ENCODE data around the gene PTTG1IP2.
"Not testable (repeated sequence)": the region's sequence is repeated elsewhere in the genome, so short reads cannot be mapped to it uniquely, and the experiment has no call there.

Gene PTTG1IP2

GRCh38 chr7:90469554-90469953 is at the start of gene PTTG1IP2:
Gene PTTG1IP2 (plus strand): TSS chr7:90469639. CDS start chr7:90469787, 148 bp downstream.
- DNase-seq = no peak

- no peak for DNase-seq
These were observed 47.8 kb upstream of the PTTG1IP2 start for GRCh38 chr7:90421651-90422050.

DNA sequence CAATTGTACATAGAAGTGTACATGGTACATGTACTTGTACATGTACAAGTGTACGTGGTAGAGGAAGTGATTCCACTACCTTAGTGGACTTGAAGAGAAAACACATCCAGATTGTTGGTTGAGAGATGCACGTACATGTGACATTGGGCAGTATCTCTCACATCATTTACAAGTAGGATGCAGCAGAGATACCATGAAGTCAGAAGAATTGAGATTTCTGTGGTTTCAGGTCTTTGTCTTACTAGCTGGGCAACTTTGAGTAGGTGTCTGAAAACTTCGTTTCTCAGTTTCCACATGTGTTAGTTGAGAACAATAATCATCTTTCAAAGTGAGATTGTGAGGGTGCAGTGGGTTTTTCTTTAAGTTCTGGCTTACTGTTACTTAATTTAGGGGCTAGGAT is 44.7 kb upstream of the PTTG1IP2 start:
- no peak for DNase-seq

GRCh38 chr7:90425376-90425775 is 44.1 kb upstream of the PTTG1IP2 start:
- DNase-seq = peak; percentile 38

DNA sequence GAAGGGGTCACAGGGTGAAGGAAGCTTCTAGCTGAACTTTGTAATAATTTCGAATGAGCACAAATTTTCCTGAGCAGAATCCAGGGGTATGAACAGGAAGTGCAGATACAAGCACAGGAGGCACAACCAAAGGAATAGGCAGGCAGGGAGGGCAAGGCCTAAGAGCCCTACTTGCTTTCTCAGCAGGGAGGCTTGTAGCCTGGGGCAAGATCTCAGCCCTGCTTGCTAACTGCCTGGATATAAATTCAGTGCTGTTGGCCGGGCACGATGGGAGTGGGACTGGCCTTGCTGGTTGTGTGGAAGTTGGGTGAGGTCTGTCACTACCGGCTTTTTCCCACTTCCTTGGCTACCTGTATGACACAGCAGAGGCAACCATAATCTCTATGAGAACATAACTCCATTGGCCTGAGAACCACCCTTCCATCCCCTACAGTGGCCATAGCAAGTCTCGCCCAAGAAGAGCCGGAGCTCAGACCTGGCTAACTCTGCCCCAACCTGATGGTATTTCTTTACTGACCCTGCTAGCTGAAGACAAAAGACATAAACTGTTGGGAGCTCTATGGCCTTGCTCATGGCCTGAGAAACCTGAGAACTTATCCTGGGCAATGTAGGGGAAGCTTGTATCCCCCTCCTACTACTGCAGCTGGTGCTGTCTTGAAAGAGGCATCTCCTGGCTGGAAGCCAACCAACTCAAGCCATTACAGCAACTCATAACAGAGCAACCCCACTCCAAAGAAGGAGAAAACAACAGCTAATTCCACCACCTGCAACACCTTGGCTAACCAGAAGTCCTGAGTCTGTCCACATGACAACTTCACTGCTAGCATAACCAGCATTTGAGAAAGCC is 38.6 kb upstream of the PTTG1IP2 start:
- DNase-seq = no peak

DNA sequence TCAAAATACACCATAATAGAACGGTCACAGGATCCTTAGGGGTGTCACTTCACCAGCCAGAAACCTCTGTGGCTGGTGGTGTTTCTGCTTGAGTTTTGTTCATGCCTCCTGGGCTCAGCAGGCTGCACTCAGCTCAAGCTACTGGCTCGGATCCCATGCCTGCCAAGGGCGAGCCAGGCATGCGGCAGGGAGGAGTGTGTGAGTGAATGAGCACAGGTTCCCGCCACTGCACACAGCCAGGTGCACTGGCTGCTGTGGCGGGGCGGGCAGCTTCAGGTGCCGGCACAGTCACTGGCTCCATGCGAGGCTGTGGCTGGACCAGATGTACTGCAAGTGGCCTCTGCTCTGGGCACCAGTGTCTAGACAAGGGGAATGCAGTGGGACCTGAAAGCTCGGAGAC is 36.7 kb upstream of the PTTG1IP2 start:
- no peak for DNase-seq

DNA sequence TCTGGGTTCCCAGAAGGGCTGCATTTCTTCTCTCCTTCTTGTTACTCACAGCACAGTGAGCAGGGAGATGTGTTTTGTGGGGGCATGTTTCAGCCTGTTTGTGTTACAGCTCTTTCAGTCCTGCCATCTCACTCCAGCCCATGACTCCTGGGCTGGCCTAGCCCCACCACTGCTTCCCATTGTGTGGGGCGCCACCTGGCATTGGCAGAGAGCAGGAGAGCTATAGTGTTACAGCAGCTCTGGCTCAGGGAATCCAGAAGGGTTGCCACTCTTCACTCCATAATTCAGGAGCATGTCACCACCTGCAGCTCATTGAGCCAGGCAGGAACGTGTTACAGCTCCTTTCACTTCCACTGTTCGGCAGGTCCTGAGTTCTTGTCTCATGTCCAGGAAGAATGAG is 36.2 kb upstream of the PTTG1IP2 start:
- no peak for DNase-seq

GRCh38 chr7:90445633-90446032 is 23.8 kb upstream of the PTTG1IP2 start:
- no peak for DNase-seq

GRCh38 chr7:90446137-90446899 is 23.1 kb upstream of the PTTG1IP2 start:
- no peak for DNase-seq

DNA sequence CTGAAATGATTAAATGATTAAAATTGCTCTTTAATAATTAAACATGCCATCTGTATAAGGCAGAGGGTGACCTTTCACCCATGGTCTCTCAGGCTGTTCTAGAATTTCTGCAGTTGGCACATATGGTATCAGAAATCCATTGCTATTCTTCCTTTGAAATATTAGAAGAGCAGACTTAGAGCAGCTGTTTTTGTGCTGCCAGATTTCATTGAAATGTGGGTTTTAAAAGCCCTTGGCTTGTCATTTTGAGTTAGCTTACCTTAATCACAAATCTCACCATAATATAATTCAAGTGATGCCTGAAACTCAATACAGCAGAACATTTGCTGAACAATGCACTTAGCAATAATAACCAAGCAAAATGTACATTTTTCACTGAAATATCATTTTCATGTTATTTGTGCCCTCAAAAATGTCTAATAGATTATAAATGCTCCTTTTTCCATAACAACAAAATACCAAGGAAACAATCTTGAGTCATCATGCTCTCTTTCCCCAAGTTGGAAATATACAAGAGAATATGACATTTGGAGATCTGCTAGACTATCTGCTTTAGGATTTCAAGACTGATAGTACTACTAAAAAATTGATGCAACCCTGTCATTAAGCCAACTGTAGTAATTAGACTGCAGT is 16.1 kb upstream of the PTTG1IP2 start:
- no peak for DNase-seq

GRCh38 chr7:90453931-90454330 is 15.5 kb upstream of the PTTG1IP2 start:
- DNase-seq = no peak

- DNase-seq = peak; percentile 49
These were observed 14.0 kb upstream of the PTTG1IP2 start for GRCh38 chr7:90455163-90456030.

GRCh38 chr7:90458104-90458503 is 11.3 kb upstream of the PTTG1IP2 start:
- DNase-seq = no peak

GRCh38 chr7:90459888-90460287 is 9.6 kb upstream of the PTTG1IP2 start:
- no peak for DNase-seq

DNA sequence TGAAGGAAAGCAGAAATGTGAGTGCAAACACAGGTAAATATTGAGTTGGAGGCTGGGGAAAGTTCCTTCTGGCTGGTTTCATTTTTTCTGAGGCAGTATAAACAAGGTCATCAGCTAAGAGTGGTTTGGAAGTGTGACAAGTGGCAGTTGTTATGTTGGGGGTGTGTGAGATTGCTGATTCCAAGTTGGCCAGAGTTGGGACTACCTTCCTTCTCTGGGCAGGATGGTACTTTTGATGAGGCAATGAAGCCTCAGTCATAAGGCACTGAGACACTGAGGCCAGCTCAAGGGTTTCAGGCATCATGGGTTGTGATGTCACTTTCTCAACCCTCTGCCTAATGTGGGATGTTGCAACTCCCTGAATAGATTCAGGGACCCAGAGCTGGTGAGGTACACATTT is 8.2 kb upstream of the PTTG1IP2 start:
- peak; percentile 26 for DNase-seq

GRCh38 chr7:90463151-90463628 is 6.2 kb upstream of the PTTG1IP2 start:
- not testable (repeated sequence) for DNase-seq

- no peak for DNase-seq
These were observed 3.6 kb upstream of the PTTG1IP2 start for GRCh38 chr7:90465816-90466215.

GRCh38 chr7:90472805-90473540 is 3.5 kb downstream of the PTTG1IP2 start:
- no peak for DNase-seq

DNA sequence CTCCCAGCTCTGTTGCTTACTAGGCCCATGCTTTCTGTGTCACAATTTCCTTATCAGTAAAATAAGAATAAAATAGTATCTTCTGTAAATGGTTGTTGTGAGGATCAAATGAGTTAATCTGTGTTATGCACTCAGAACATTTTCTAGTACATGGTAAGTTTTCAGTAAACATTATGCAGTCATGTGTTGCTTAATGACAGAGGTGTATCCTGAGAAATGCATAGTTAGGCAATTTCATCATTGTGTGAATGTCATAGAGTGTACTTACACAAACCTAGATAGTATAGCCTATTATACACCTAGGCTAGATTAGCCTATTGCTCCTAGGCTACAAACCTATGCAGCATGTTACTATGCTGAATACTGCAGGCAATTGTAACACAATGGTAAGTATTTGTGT is 4.4 kb downstream of the PTTG1IP2 start:
- no peak for DNase-seq

- DNase-seq = peak; percentile 92
These were observed 5.1 kb downstream of the PTTG1IP2 start for GRCh38 chr7:90474284-90475210.

DNA sequence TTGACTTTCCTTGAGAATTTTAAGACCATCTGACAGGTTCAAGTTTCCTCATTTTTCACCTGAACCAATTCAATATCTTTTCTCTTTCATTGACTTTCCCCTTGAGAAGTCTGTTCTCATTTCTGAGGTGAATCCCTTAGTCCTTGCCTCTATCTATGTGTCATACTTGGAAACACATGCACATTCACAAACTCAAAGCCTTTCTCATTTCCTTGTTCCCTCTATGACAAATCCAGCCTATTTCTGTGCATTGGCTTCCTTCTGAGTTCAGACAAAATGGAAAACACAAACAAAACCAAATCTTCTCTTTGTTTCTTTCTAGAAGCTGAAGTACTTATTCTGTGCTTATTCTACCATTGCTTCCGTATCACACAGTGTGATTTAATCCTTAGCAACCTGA is 13.8 kb downstream of the PTTG1IP2 start:
- DNase-seq = no peak
